Measurements from ENCODE around the gene PPFIA1.
"Not testable (repeated sequence)": the region's sequence is repeated elsewhere in the genome, so short reads cannot be mapped to it uniquely, and the experiment has no call there.

PPFIA1 gene

GRCh38 chr11:70247710-70248072 lies 22.8 kb upstream of the PPFIA1 start:
- CTCF ChIA-PET, result interaction anchor here (0.6 kb wide), 1 partner anchor 1171 kb away, joined by 3 read pairs; no protein-coding TSS in a partner anchor

GRCh38 chr11:70250876-70251658 lies 19.4 kb upstream of the PPFIA1 start:
- CTCF ChIA-PET, result no interaction called here
- no peak overlapping the region for H3K27ac ChIP-seq
- no peak for TF ChIP-seq CTCF (conservative IDR thresholded peaks at IDR 0.05; ENCODE audit: low read depth)
- no peak for DNase-seq (ENCODE audit: low spot score)
- POLR2A ChIA-PET (ENCODE audit: low non-redundant PET), result interaction anchor here (0.6 kb wide), 1 partner anchor 1608 kb away, joined by 6 read pairs; no protein-coding TSS in a partner anchor

More at GRCh38 chr11:70247710-70248072, 22.8 kb upstream of the PPFIA1 start:
- POLR2A ChIA-PET (ENCODE audit: low non-redundant PET), result no interaction called here
- H3K27ac ChIP-seq, result no peak overlapping the region
- no peak for TF ChIP-seq CTCF (conservative IDR thresholded peaks at IDR 0.05; ENCODE audit: low read depth)
- DNase-seq (ENCODE audit: low spot score), result no peak

- POLR2A ChIA-PET (ENCODE audit: low non-redundant PET), result no interaction called here
- H3K27ac ChIP-seq, result no peak overlapping the region
- no peak for DNase-seq (ENCODE audit: low spot score)
- CTCF ChIA-PET, result no interaction called here
- TF ChIP-seq CTCF (conservative IDR thresholded peaks at IDR 0.05; ENCODE audit: low read depth), result no peak
These were observed 18.7 kb upstream of the PPFIA1 start for GRCh38 chr11:70251659-70252321.

GRCh38 chr11:70252844-70253243 lies 17.6 kb upstream of the PPFIA1 start:
- no peak overlapping the region for H3K27ac ChIP-seq
- DNase-seq (ENCODE audit: low spot score), result no peak
- ChIA-PET CTCF (interaction anchor here (0.7 kb wide), 1 partner anchor 10 kb away, joined by 4 read pairs; no protein-coding TSS in a partner anchor), POLR2A (ENCODE audit: low non-redundant PET) (no interaction called here)
- no peak for TF ChIP-seq CTCF (conservative IDR thresholded peaks at IDR 0.05; ENCODE audit: low read depth)

- no peak for TF ChIP-seq CTCF (conservative IDR thresholded peaks at IDR 0.05; ENCODE audit: low read depth)
- ChIA-PET CTCF (interaction anchor here (0.7 kb wide), 1 partner anchor 10 kb away, joined by 5 read pairs; no protein-coding TSS in a partner anchor), POLR2A (ENCODE audit: low non-redundant PET) (no interaction called here)
- no peak overlapping the region for H3K27ac ChIP-seq
- no peak for DNase-seq (ENCODE audit: low spot score)
These were observed 14.9 kb upstream of the PPFIA1 start for GRCh38 chr11:70255477-70256116.

- H3K27ac ChIP-seq; POLR2A ChIA-PET (ENCODE audit: low non-redundant PET); DNase-seq (ENCODE audit: low spot score); CTCF ChIA-PET: not testable (repeated sequence)
These were observed 11.4 kb upstream of the PPFIA1 start for GRCh38 chr11:70259077-70259476.

Data from RWPE1 (cell line).